Mucosa of stomach (tissue), 1 donor: ENCODE data around the gene SORBS1.

Experiments
- H3K27me3 ChIP-seq: one replicate; pipeline ENCODE4 v1.7.0; 2013; ENCODE audit warnings: mild to moderate bottlenecking, low read length; ENCODE audit not compliant: control insufficient read depth, insufficient read depth
- H3K36me3 ChIP-seq: one replicate; pipeline ENCODE4 v1.7.0; 2013; ENCODE audit warnings: low read length; ENCODE audit not compliant: control insufficient read depth, insufficient read depth
- H3K4me1 ChIP-seq: one replicate; pipeline ENCODE4 v1.7.0; 2013; ENCODE audit warnings: mild to moderate bottlenecking, low read length; ENCODE audit not compliant: control insufficient read depth, insufficient read depth
- H3K4me3 ChIP-seq: one replicate; pipeline ENCODE4 v1.7.0; 2013; ENCODE audit warnings: low read length
- H3K9ac ChIP-seq: one replicate; pipeline ENCODE4 v1.7.0; 2013; ENCODE audit warnings: mild to moderate bottlenecking, low read length, moderate library complexity
- H3K9me3 ChIP-seq: one replicate; pipeline ENCODE4 v1.7.0; 2013; ENCODE audit warnings: mild to moderate bottlenecking, low read length, moderate library complexity; ENCODE audit not compliant: control insufficient read depth
- donor health status: Pancreatic carcinoma.

The SORBS1 gene

DNA sequence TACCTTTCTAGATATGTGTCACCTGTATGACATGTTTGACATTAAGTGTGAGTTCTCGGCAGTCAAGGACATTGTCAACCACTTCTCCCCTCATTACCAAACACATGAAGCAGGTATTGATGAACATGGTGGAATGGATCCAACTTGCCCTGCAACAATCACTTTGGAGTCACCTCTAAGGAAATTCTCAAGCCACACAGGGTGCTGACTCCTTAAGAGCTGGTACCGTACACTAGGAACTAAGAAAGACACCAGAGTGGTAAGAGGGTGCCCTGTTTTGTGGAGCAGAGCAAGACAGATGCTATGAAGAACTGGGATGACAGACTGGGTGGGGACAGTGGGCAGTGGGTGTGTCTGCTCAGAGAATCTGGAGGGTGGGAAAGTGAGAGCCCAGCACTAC, 17.4 kb upstream of the SORBS1 start:
- H3K36me3 ChIP-seq = no peaks in the 10 kb centered on the region
- H3K4me1 ChIP-seq = no peaks in the 10 kb centered on the region
- no peak overlapping the region for H3K4me3 ChIP-seq
- H3K9ac ChIP-seq = no peak overlapping the region
- no peaks in the 10 kb centered on the region for H3K9me3 ChIP-seq
- H3K27me3 ChIP-seq = no peaks in the 10 kb centered on the region

DNA sequence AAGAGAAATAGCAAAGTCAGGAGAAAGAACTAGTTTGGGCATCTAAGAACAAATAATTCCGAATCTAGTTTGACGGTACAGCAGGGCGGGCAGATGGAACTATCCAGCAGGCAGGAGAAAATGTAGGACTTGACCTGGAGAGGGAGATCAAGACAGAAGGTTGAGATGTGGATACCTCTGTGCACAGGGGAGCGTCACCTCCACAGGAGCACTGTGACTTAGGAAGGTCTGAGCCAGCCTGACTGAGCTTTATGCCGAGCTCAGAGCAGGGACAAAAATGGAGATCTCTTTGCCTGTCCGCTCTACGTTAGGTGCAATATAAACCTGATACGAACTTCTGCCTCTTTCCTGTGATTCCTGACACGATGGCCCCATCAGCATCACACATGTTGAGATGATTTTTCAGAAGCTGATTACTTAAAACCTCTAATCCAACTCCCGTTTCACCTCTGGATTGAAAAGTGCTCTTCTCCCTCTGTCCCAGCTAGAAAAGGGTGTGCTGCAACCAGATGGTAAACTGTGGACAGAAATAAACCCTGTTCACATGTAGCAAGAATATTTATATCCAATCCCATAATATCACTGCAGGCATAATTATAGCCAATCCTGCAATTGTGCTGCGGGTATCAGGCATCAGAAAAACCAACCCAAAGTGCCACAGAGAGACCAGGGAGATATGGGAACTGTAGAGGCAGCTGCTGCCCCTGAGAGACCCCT, 13.6 kb upstream of the SORBS1 start:
- Histone ChIP-seq H3K4me1 (no peaks in the 10 kb centered on the region), H3K36me3 (no peaks in the 10 kb centered on the region), H3K9ac (no peak overlapping the region), H3K27me3 (no peaks in the 10 kb centered on the region), H3K9me3 (no peaks in the 10 kb centered on the region), H3K4me3 (no peak overlapping the region)

DNA sequence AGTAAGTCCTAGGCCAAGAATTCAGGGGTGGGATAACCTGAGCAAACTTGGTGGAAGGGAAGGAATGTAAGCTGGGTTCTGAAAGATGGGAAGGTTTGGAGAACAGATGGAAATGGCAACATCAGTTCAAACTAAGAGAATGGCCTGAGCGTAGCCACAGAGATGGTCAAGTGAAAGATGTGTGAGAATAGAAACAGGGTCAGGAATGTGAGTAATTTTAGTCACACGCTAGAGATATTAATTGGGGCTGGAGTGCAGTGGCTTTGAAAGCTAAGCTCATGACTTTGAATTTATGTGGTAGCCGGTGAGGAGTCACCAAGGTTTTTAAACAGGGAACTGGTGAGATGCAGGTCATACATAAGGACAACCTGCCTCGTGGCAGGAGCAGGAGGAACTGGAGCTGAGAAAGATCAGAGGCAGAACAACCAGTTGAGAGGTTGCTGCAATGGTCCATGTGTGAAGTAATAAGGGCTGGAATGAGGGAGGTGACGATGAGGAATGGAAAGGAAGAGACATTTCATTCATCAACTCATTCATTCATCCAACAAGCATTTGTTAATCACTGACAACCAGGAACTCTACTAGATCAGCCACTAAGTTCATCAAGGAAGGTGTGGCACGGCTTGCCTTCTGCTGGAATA, 12.9 kb upstream of the SORBS1 start:
- no peaks in the 10 kb centered on the region for H3K36me3 ChIP-seq
- no peaks in the 10 kb centered on the region for H3K4me1 ChIP-seq

DNA sequence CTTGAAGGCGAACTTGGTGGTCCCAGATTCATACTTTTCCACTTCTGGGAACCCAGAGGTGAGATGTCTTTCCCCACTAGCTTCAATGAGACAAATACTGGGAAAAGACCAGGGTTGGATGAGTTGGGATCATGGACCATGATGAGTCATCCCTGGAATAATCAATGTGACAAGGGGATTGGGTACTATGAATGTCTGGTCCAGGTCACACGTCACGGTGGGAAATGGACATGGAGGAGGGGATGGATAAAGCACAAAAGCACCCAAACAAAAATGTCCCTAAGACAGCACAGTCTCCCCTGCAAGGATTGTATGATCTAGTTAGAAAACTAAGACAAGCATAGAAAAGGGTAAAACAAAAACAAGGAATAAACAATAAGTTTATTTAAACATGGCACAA, 12.4 kb upstream of the SORBS1 start:
- Histone ChIP-seq H3K27me3 (no peaks in the 10 kb centered on the region), H3K9ac (no peak overlapping the region), H3K9me3 (no peaks in the 10 kb centered on the region), H3K36me3 (no peaks in the 10 kb centered on the region), H3K4me3 (no peak overlapping the region), H3K4me1 (no peaks in the 10 kb centered on the region)

More for the DNA sequence above, 12.9 kb upstream of the SORBS1 start:
- no peak overlapping the region for H3K9ac ChIP-seq
- no peaks in the 10 kb centered on the region for H3K9me3 ChIP-seq
- H3K27me3 ChIP-seq = no peaks in the 10 kb centered on the region
- no peak overlapping the region for H3K4me3 ChIP-seq

DNA sequence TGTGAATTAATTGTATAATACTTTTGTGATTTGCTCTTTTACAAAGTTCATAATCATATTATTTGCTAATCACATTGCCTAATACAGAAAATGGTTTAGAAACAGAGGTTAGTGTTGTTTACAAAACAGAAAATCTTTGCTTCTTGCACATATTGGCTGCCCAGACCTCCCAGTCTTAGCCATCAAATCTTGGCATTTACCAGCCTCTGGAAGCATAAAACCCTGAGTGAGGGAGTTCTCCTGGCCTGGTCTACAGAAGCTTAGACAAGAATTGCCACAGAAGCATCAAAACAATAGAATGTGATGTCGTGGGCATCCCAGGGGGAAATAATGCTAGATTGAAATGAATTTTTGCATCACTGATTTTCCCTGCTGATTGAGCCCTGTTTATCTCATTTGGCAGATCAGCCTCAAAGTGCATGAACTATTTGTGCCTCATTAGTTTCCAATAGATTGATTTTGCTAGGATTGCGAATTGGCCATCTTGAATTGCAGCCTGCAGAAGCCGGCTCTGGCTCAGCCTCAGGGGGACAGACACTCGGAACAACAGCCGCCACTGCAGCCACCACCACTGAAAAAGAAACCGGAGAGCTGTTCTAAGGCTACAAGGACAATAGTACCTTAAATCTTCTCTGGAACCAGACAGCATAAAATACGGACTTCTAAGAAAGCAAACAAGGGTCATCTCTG, 11.1 kb upstream of the SORBS1 start:
- Histone ChIP-seq H3K9ac (no peak overlapping the region), H3K4me1 (peaks cover 7% of the 10 kb centered on the region), H3K9me3 (no peaks in the 10 kb centered on the region), H3K27me3 (no peaks in the 10 kb centered on the region), H3K4me3 (no peak overlapping the region), H3K36me3 (no peaks in the 10 kb centered on the region)

DNA sequence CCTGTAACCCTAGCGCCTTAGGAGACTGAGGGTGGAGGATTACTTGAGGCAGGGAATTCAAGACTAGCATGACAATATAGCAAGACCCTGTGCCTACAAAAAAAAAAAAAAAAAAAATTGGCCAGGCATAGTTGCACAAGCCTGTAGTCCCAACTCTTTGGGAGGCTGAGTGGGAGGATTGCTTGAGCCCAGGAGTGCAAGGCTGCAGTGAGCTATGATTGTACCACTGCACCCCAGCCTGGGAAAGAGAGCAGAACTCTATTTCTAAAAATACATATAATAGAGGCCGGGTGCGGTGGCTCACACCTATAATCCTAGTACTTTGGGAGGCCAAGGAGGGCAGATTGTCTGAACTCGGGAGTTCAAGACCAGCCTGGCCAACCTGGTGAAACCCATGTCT, 10.2 kb upstream of the SORBS1 start:
- peaks cover 7% of the 10 kb centered on the region for H3K4me1 ChIP-seq
- no peaks in the 10 kb centered on the region for H3K9me3 ChIP-seq
- no peaks in the 10 kb centered on the region for H3K27me3 ChIP-seq
- no peak overlapping the region for H3K4me3 ChIP-seq
- H3K36me3 ChIP-seq = no peaks in the 10 kb centered on the region
- no peak overlapping the region for H3K9ac ChIP-seq

DNA sequence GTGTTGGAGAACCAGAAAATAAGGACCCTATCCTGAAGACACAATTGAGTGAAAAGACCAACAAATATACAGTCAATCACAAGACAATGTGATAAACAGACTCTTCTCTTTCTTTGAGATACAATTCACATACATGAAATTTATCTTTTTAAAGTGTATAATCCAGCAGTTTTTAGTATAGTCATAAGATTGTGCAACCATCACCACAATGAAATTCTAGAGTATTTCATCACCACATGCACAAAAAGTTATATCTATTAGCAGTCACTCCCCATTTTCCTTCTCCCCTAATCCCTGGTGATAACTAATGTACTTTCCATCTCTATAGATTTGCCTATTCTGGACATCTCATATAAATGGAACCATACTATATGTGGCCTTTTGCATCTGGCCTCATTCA, 8.2 kb upstream of the SORBS1 start:
- Histone ChIP-seq H3K4me1 (peaks cover 7% of the 10 kb centered on the region), H3K4me3 (no peak overlapping the region), H3K27me3 (no peaks in the 10 kb centered on the region), H3K36me3 (no peaks in the 10 kb centered on the region), H3K9me3 (no peaks in the 10 kb centered on the region), H3K9ac (no peak overlapping the region)

DNA sequence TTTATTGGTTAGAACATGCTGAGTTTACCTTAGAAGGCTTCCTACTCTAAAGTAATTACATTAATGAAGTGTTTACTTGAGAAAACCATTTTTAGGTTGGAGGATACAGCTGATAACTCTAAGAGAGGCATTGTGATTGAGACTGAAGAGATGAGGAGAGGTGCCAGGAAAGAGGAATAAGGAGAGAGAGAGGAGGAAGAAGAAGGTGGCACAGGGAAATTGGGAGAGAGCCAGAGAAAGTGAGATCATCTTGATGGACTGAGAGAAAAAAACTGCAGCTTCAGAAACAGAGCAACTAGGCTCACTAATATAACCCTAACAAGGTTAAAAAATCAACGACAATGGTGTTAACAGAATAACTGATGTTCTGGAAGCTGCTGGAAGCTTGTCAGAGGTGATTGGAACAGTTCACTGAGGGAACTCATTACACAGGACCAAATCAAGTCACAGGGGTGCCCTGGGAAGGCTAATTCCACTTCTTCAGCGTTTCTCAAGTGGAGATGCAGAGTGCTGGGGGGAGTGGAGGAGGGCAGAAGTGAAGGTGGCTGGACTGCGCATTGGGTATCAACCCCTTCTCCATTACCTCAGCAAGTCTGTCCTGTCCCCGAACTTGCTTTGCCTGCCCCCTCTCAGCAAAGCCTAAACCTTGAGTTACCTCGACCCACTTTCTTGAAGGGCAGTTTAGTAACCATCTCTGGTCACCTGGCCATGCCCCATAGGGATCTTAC, 6.9 kb upstream of the SORBS1 start:
- Histone ChIP-seq H3K27me3 (no peaks in the 10 kb centered on the region), H3K9ac (no peak overlapping the region)

DNA sequence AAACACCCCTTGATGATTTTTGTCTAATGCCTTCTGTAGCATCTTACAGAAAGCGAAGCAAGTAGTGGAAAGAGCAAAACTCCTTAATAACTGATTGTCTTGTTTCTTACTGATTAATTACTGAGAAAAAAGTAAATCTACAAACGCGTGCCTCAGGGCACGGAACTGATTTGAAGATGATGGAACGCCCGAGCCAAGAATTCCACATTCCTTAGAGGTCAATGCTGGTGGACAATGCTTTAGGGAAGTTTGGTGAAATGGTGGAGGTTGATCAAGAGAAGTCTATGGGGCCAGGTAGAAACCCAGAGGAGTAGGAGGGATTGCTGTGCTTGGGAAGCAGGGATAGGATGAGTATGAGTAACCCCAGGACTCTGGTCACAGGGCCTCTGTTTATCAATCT, 5.0 kb upstream of the SORBS1 start:
- H3K9ac ChIP-seq = no peak overlapping the region
- no peaks in the 10 kb centered on the region for H3K36me3 ChIP-seq
- peaks cover 7% of the 10 kb centered on the region for H3K4me1 ChIP-seq
- no peak overlapping the region for H3K4me3 ChIP-seq
- H3K9me3 ChIP-seq = no peaks in the 10 kb centered on the region
- H3K27me3 ChIP-seq = no peaks in the 10 kb centered on the region

More for the DNA sequence above, 6.9 kb upstream of the SORBS1 start:
- Histone ChIP-seq H3K4me1 (peaks cover 7% of the 10 kb centered on the region), H3K36me3 (no peaks in the 10 kb centered on the region), H3K4me3 (no peak overlapping the region), H3K9me3 (no peaks in the 10 kb centered on the region)

DNA sequence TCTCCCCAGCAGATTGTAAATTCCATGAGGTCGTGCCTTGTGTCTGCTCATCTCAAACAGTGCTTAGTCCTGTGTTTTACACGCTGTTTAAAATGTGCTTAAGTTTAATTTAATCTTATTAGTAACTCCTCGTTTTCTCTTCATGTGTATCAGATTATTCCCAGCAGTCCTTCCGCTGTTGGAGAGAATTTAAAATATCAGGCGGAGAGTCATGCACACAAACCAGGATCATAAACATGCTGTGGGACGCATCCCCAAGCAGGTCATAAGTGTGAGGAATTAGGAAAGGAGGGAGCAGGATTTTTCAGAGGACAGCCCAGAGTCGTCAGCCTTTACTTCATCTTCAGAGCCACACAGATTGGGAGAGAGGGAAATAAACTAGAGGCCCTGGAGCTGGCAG, 4.2 kb upstream of the SORBS1 start:
- Histone ChIP-seq H3K9me3 (no peaks in the 10 kb centered on the region), H3K4me1 (peaks cover 7% of the 10 kb centered on the region), H3K27me3 (no peaks in the 10 kb centered on the region), H3K4me3 (no peak overlapping the region), H3K36me3 (no peaks in the 10 kb centered on the region), H3K9ac (no peak overlapping the region)

DNA sequence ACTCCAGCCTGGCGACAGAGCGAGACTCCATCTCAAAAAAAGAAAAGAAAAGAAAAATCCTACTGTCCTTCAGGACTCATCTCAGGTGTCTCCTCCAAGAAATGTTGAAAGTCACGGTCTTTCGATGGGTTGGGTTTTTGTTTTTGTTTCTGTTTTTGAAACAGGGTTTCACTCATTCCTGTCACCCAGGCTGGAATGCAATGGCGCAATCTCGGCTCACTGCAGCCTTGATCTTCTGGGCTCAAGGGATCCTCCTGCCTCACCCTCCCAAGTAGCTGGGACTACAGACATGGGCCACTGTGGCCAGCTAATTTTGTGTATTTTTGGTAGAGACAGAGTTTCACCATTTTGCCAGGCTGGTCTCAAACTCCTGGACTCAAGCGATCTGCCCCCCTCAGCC, 3.1 kb upstream of the SORBS1 start:
- Histone ChIP-seq H3K9ac (no peak overlapping the region), H3K27me3 (no peaks in the 10 kb centered on the region), H3K4me3 (no peak overlapping the region), H3K4me1 (peaks cover 12% of the 10 kb centered on the region), H3K9me3 (no peaks in the 10 kb centered on the region), H3K36me3 (no peaks in the 10 kb centered on the region)
